Type B pancreatic cell (in vitro differentiated cells): Measurements from ENCODE around the gene REV1. TPM values are rescaled to one million over a fixed set of nuclear protein-coding genes. Genes with fewer than 3 reads are reported as not detected.
"Not testable (repeated sequence)": the region's sequence is repeated elsewhere in the genome, so short reads cannot be mapped to it uniquely, and the experiment has no call there.

Experiments
- DNase-seq: peaks from one replicate; pipeline ENCODE4 v3.0.0; 2021; ENCODE audit warnings: mixed read lengths; ENCODE audit not compliant: unreplicated experiment; ENCODE audit errors: extremely low spot score
- H3K27ac Mint-ChIP-seq: 2 replicates; pipeline ENCODE4 v1.8.0; 2021; ENCODE audit warnings: mild to moderate bottlenecking, mixed read lengths
- H3K27me3 Mint-ChIP-seq: 2 replicates; pipeline ENCODE4 v1.8.0; 2021; ENCODE audit warnings: mixed read lengths
- H3K36me3 Mint-ChIP-seq: 2 replicates; pipeline ENCODE4 v1.8.0; 2021; ENCODE audit warnings: mixed read lengths
- H3K4me1 Mint-ChIP-seq: one replicate; pipeline ENCODE4 v1.8.0; 2021; ENCODE audit warnings: mixed read lengths; ENCODE audit not compliant: unreplicated experiment
- H3K4me3 Mint-ChIP-seq: 2 replicates; pipeline ENCODE4 v1.8.0; 2021; ENCODE audit warnings: mild to moderate bottlenecking, mixed read lengths
- H3K9me3 Mint-ChIP-seq: 2 replicates; pipeline ENCODE4 v1.8.0; 2021; ENCODE audit warnings: mixed read lengths
- total RNA-seq: library from RNA; stranded (reverse); gene quantifications from 2 replicates; pipeline ENCODE4 v1.2.1, GENCODE V29; 2021; ENCODE audit warnings: low replicate concordance
- TF ChIP-seq, protein P1 (sequence below): fragments of 200-600 bp; sonication (generic); conservative IDR thresholded peaks from 2 replicates; pipeline ENCODE4 v1.5.0; 2021; ENCODE audit warnings: antibody characterized with exemption, mild to moderate bottlenecking

REV1 gene
- total RNA-seq, 1 donor from 2014 or later: 42.6 TPM

DNA sequence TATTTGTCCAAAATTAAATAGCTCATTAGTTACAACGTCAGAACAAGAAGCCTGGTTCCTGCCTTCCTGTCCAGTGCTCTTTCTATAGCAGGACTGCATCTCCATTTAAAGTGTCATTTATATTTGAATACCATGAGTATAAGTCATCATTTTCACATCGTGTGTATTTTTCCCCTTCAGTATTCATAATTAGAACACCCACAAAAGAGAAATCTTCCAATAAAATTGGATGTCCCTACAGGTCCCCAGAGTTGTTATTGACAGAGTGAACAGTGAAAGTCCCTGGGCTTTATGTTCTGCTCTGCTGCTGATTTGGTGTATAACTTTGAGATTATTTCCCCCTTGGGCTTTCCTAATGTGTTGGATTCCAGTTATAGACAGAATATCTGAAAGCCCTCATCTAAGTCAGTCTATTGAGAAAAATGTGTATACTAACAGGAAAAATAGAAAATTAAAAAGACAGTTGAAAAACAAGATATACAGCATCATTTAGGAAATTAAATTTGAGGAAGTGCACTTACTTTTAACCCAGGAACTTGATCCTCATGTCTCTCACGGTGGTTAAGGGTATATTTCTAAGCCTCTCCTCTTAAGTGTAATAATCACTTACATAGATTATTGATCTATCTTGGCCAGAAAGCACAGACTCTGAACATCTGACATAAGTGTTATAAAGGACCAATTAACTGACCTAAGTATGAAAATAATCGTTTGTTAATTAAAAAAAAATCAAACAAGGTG is 15.2 kb upstream of the REV1 start:
- no peak for DNase-seq
- Mint-ChIP-seq H3K36me3 (no peaks in the 10 kb centered on the region), H3K27me3 (peaks cover under 1% of the 10 kb centered on the region), H3K4me1 (no peaks in the 10 kb centered on the region), H3K4me3 (no peak overlapping the region), H3K27ac (peak overlapping the region; percentile 29), H3K9me3 (no peaks in the 10 kb centered on the region)
- TF ChIP-seq, protein P1, sequence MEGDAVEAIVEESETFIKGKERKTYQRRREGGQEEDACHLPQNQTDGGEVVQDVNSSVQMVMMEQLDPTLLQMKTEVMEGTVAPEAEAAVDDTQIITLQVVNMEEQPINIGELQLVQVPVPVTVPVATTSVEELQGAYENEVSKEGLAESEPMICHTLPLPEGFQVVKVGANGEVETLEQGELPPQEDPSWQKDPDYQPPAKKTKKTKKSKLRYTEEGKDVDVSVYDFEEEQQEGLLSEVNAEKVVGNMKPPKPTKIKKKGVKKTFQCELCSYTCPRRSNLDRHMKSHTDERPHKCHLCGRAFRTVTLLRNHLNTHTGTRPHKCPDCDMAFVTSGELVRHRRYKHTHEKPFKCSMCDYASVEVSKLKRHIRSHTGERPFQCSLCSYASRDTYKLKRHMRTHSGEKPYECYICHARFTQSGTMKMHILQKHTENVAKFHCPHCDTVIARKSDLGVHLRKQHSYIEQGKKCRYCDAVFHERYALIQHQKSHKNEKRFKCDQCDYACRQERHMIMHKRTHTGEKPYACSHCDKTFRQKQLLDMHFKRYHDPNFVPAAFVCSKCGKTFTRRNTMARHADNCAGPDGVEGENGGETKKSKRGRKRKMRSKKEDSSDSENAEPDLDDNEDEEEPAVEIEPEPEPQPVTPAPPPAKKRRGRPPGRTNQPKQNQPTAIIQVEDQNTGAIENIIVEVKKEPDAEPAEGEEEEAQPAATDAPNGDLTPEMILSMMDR: no peak

GRCh38 chr2:99503662-99504416 is 14.0 kb upstream of the REV1 start:
- H3K4me1 Mint-ChIP-seq, H3K36me3 Mint-ChIP-seq, H3K9me3 Mint-ChIP-seq, DNase-seq: not testable (repeated sequence)
- H3K27ac Mint-ChIP-seq: peak overlapping the region; percentile 84
- peaks cover 10% of the 10 kb centered on the region for H3K27me3 Mint-ChIP-seq
- H3K4me3 Mint-ChIP-seq: peak overlapping the region; percentile 3

DNA sequence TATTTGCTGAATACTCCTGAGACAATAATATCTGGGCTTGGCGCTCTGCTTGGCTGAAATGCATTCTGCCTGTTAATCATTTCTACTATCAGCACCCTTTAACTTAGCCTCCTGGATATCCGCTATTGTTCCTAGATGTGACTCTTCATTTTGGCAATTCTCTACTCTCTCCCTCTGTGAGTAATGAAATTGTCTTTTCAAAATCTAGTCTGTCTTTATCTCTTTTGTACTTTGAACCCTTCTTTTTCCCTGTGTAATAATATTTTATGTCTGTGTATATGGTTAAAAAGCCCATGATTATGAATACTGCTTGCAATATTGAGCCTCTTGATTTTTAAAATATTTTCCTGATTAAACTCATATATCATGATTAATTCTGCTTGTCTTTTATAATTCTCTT is 6.2 kb upstream of the REV1 start:
- DNase-seq: no peak
- Mint-ChIP-seq H3K36me3 (no peaks in the 10 kb centered on the region), H3K9me3 (no peaks in the 10 kb centered on the region), H3K4me3 (no peak overlapping the region), H3K27ac (no peak overlapping the region), H3K4me1 (peaks cover 27% of the 10 kb centered on the region), H3K27me3 (peaks cover 10% of the 10 kb centered on the region)
- TF ChIP-seq, protein P1: no peak

- Mint-ChIP-seq H3K4me3 (no peak overlapping the region), H3K27ac (peak overlapping the region; percentile 57), H3K9me3 (no peaks in the 10 kb centered on the region), H3K4me1 (peaks cover 31% of the 10 kb centered on the region), H3K36me3 (no peaks in the 10 kb centered on the region), H3K27me3 (peaks cover 10% of the 10 kb centered on the region)
- no peak for DNase-seq
- TF ChIP-seq, protein P1: no peak
Observed at GRCh38 chr2:99495115-99495860, 5.5 kb upstream of the REV1 start.

DNA sequence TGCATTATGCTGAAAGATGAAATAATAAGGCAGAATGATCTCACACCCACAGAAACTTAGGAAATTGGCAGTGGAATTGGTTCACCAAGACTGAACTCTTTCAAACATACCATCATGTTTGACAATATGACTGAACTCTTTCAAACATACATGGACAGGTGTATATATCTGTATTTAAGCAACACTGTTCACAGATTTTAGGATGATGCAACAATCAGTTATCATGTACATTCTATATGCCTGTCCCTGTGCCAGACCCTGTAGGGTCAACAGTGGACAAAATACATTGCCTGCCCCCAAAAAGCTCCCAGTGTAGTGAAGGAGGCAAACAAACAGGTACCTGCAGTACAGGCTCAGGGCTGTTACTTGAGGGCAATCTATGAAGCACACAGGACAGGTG is 2.9 kb upstream of the REV1 start:
- TF ChIP-seq, protein P1: no peak
- Mint-ChIP-seq H3K9me3 (no peaks in the 10 kb centered on the region), H3K27ac (no peak overlapping the region), H3K4me3 (no peak overlapping the region), H3K36me3 (peaks cover 5% of the 10 kb centered on the region), H3K27me3 (peaks cover 5% of the 10 kb centered on the region), H3K4me1 (peaks cover 31% of the 10 kb centered on the region)
- no peak for DNase-seq
